GM19240 (cell line): ENCODE measurements around the gene LPCAT3.

Experiments
- DNase-seq: peaks from one replicate; pipeline ENCODE4 v3.0.0; 2011; ENCODE audit warnings: low spot score; ENCODE audit not compliant: insufficient read length

The LPCAT3 gene

DNA sequence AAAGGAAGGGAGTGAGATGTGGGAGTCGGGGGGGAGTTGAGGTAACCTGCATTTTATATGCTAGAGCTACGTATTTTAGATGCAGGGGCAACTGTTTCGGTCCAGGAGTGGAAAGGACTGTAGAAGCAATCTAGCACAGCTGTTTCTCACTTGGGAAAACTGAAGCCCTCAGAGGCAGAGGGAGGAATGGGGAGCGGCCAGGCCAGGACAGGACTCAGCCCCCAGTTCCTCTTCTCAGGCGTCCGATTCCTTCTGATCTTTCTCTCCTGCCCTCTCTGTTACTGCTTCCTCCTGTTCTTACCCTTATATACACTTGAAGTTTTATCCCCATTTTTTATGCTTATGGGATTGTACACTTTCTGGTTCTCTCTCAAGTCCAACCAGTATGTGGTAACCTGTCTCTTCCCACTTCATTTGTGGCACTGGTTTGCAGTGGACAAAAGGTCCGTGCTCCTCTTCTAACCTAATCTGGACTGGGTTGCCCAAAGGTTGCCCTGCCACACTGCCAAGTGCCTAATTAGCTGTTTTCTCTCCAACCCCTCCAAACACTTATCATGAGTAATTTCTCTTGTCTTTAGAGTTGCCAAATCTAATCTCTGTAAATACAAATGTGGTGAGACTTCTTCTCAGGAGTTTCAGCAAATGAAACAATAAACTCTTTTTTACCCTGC, 16.2 kb downstream of the LPCAT3 start:
- no peak for DNase-seq

DNA sequence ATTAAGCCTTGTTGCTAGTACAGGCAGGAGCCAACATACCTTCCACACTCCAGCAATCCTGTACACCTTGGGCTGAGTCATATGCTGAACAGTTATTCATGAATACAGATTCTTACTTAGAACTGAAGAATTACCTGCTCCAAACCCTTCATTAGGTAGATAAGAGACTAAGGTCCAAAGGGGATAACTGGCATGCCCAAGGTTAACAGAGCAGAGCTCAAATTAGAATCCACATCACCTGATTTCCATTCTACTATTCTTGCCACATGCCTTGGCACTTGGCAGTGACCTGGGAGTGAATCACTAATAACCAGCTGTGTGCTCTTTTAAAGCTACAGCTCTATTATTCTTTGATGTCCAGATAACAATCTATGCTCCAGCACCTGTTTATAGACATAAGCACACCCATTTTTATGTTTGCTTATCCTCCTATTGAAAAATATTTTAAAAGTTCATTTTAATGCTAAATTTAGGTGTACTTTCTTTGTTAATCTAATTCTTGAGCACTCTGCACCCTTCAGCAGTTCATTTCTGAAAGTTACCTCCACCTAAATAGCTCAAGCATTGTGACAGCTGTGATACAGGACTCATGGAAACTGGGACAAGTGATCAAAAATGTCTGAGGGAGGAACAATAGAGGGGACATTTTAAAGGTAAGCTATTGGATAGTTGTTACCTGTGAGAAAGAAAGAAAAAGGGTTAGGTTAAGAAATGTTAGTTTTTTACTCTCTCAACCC, 19.4 kb downstream of the LPCAT3 start:
- DNase-seq, result no peak

DNA sequence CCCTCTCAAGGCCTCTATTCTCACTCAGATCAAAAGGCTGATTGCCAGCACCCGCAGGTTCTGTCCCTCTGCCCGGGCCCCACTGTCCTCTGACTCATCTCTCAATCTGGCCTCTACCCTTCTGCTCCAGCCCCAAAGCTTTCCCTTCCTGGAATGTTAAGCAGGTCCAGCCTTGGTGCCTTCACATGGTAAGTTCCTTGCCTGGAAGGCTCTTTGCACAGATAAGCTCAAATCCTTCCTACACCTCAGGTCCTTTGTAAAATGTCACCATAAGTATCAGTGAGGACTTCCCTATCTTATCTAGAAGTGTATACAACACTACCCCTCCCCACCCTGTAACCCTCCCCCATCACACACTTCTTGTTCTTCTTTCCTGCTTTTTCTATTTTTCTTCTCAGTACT, 22.2 kb downstream of the LPCAT3 start:
- no peak for DNase-seq

- DNase-seq, result no peak
These were observed 30.2 kb downstream of the LPCAT3 start for GRCh38 chr12:6987956-6988553.

- DNase-seq, result no peak
These were observed 35.7 kb downstream of the LPCAT3 start for GRCh38 chr12:6982532-6982931.

GRCh38 chr12:6981152-6982052, 36.9 kb downstream of the LPCAT3 start:
- no peak for DNase-seq

DNA sequence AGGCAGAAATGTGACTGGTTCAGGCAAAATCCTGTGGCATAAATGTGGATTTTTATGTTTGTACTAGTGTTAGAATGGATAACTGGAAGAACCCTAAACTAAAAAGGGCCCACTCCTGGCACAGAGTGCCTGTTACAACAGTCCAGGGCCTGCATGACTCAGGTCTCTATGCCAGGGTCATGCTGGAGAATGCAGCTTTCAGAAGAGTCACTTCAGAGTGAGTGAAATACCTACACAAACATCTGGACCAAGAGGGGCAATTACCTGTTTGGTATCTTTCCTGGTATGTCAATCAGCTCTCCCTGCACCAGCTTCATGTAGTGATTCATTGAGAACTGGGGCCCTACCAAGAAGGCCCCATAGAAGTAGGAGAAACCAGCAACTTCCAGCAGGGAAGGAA, 37.5 kb downstream of the LPCAT3 start:
- no peak for DNase-seq

- DNase-seq, result no peak
These were observed 38.2 kb downstream of the LPCAT3 start for GRCh38 chr12:6980075-6980474.

DNA sequence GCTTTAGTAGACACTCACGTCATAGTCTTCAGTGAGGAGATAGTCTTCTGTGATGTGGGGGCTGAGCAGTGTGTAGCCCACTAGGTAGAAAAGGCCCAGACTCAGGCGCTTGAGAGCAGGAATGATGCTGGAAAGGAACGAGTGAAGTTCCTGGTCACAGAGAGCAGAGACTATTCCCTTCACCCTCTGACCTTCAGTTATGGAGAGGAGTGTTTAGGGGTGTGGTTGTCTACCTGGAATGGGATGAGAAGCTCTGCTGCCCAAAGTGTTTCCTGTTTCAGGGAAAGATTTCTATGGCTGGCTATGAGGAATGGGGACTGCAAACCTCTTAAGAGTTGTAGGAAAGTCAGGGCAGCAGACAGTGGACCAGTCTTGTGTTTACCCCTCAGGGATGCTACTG, 38.8 kb downstream of the LPCAT3 start:
- DNase-seq, result no peak

- no peak for DNase-seq
These were observed 39.3 kb downstream of the LPCAT3 start for GRCh38 chr12:6979021-6979420.

DNA sequence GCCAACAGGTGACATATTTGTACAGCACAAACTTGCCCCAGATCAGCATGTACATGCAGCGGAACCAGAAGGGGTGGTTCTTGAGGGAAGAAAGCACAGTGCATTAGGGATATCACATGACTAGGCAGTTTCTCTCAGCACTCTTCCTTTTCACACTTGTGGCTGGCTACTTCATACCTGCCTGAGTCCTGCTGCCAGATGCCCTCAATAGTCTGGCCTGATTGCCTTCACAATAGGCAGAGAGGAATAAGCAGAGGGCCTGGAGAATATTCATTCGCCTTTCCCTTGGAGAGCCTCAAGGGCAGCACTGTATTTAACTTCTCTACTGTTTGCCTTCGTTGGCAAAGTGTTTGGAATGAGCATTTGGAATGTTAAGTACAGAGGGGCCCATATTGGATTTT, 39.7 kb downstream of the LPCAT3 start:
- no peak for DNase-seq

DNA sequence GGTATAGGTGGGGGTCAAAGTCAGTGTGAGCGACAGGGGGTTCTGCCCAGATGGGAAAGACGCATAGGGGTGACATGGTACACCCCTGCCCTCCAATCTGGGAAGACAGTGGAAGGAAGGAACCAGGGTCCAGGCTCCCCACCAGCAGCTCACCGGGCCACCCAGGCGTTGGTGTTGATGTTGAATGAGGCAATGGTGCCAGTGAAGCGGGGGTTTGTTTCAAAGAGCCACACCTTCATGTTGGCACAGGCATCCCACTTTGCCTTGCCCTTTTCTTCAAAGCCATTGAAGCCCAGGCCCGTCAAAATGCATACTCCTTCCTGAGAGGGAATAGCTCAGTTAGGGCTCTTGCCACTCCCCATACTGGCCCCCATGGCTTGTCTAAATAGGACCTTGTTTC, 40.1 kb downstream of the LPCAT3 start:
- no peak for DNase-seq

DNA sequence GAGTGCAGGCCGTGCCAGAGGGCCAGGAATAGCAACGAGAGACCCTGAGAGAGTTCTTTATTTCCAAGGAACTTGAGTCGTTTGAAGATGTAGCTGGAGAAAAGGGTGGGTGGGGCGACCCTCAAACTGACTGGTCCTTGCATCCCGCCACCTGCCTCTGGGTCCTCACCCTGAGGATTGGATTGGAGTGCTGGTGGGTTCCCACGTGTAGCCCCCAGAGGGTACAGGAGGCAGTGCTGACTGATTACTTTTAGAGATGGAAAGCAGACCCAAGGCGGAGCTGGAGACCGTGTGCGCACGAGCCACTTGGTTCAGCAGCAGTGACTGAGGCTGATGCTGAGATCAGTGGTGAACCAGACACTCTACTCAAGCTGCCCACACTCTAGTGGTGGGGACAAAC, 40.6 kb downstream of the LPCAT3 start:
- DNase-seq, result no peak

DNA sequence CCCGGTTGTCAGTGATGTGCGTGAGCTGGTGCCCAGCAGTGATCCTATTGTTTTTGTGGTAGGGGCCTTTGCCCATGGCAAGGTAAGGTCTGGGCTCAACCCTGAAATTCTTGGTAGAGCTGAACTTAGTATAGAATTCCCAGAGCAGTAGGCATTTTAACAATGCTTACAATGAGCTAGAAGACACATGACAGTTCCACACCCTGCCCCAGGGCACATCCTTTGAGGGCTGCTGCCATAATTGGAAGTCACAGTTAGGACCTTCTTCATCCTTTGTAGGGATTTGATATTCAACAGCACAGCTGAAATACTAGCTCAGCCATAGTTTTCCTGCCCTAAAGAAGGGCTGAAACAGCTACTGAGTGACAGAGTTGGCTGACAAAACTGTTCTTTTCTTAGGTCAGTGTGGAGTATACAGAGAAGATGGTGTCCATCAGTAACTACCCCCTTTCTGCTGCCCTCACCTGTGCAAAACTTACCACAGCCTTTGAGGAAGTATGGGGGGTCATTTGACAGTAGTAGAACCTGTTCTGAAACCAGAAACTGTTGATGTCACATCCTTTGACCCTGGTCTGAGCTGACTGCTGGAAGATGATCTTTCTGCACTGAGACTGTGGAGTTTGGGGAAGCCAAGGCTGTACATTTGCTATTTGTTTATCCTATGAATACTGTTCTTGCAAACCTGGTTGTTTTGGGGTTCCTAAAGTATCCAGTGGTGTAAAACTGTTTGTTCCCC, 42.8 kb downstream of the LPCAT3 start:
- no peak for DNase-seq

GRCh38 chr12:6974180-6974579, 44.1 kb downstream of the LPCAT3 start:
- DNase-seq, result no peak

DNA sequence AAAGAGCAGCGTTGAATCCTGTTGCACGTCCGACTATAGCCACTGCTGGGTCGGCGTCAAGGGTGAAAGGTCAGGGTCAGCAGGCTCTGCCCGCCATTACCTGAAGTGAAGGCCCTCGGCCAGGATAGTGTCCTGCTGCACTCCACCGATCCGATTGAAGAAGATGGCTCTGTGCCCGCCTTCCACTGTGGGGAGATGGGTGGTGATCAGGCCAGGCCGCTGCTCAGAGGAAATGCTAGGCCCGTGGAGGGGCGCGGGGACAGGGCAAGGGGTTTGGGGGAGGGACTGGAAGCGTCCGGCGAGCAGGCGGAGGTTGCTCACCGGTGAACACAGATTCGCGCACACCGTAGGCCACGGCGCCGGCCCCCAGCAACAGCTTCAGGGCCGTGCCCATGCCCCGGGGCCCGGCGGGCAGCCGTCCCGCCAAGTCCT, 48.2 kb downstream of the LPCAT3 start:
- no peak for DNase-seq

DNA sequence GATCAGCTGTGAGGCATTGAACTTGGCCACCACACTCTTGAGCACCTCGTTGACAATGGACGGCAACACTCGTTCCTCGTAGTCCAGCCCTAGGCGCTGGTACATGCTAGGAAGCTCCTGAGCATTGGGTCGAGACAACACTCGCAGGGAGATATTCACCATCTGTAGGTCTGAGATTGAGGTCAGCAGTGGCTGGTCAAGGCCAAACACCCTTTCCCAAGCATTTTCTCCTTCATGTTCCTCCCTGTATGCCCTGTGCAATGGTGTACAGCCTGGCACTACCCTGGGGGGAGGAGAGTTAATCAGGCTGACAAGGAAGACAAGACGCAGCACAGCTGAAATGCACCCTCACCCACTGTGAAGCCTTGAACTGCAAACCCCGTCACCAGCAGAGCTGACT, 49.9 kb downstream of the LPCAT3 start:
- no peak for DNase-seq

- no peak for DNase-seq
These were observed 50.6 kb downstream of the LPCAT3 start for GRCh38 chr12:6967651-6968100.

DNA sequence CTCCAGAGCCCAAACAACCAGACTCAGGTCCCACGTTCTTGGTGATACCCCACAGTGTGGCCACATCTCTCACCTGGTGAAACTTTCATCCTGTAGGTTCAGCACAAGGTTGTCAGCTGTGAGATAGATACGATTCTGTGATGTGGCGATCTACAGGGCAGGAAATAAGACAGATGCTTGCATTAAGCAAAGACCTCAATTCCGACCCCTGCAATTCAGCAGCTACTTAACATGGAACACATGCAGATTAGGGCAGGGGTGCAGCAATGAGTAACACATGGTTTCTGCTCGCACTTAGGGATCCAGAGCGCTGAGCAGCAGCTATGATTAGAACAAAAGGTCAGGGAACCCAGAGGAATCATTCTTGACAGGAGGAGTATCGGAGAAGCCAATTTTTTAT, 51.9 kb downstream of the LPCAT3 start:
- no peak for DNase-seq

- DNase-seq, result no peak
These were observed 52.6 kb downstream of the LPCAT3 start for GRCh38 chr12:6965714-6966113.
